ENCODE data around the gene MPC1. TPM values are rescaled to one million over a fixed set of nuclear protein-coding genes. Genes with fewer than 3 reads are reported as not detected.

MPC1 gene
- total RNA-seq, 1 donor from 2014 or later, result 51.2 TPM

- Histone ChIP-seq H3K36me3 (no peaks in the 10 kb centered on the region), H3K4me3 (no peak overlapping the region), H3K4me1 (peaks cover 20% of the 10 kb centered on the region), H3K27me3 (no peaks in the 10 kb centered on the region), H3K27ac (no peak overlapping the region), H3K9me3 (no peaks in the 10 kb centered on the region)
- no peak for DNase-seq
- ATAC-seq, result no peak
- no peak for TF ChIP-seq CTCF (IDR thresholded peaks at IDR 0.05)
- intact Hi-C loops (cut with DNase I), result no loop called here
Measured at GRCh38 chr6:166379800-166380199, 2.9 kb downstream of the MPC1 start.

- Histone ChIP-seq H3K4me1 (peaks cover 19% of the 10 kb centered on the region), H3K27me3 (no peaks in the 10 kb centered on the region), H3K36me3 (no peaks in the 10 kb centered on the region), H3K4me3 (no peak overlapping the region), H3K9me3 (no peaks in the 10 kb centered on the region), H3K27ac (no peak overlapping the region)
- ATAC-seq, result no peak
- intact Hi-C loops (cut with DNase I), result no loop called here
- no peak for DNase-seq
- no peak for TF ChIP-seq CTCF (IDR thresholded peaks at IDR 0.05)
Measured at GRCh38 chr6:166379103-166379586, 3.6 kb downstream of the MPC1 start.

GRCh38 chr6:166377721-166378120 is 5.0 kb downstream of the MPC1 start:
- Histone ChIP-seq H3K27ac (no peak overlapping the region), H3K9me3 (no peaks in the 10 kb centered on the region), H3K4me1 (peaks cover 13% of the 10 kb centered on the region), H3K27me3 (no peaks in the 10 kb centered on the region), H3K36me3 (no peaks in the 10 kb centered on the region), H3K4me3 (no peak overlapping the region)
- DNase-seq (no peak), ATAC-seq (no peak)
- intact Hi-C loops (cut with DNase I), result no loop called here
- no peak for TF ChIP-seq CTCF (IDR thresholded peaks at IDR 0.05)

- no peak for DNase-seq
- no peak for ATAC-seq
- H3K27me3 ChIP-seq, result no peaks in the 10 kb centered on the region
- intact Hi-C loops (cut with DNase I), result no loop called here
- no peaks in the 10 kb centered on the region for H3K36me3 ChIP-seq
- TF ChIP-seq CTCF (IDR thresholded peaks at IDR 0.05), result no peak
- no peak overlapping the region for H3K4me3 ChIP-seq
- H3K27ac ChIP-seq, result no peak overlapping the region
- no peaks in the 10 kb centered on the region for H3K9me3 ChIP-seq
- H3K4me1 ChIP-seq, result peaks cover 6% of the 10 kb centered on the region
Measured at GRCh38 chr6:166375013-166375412, 7.7 kb downstream of the MPC1 start.

- Histone ChIP-seq H3K9me3 (no peaks in the 10 kb centered on the region), H3K4me1 (no peaks in the 10 kb centered on the region), H3K36me3 (peaks cover 15% of the 10 kb centered on the region), H3K27me3 (no peaks in the 10 kb centered on the region), H3K27ac (no peak overlapping the region), H3K4me3 (no peak overlapping the region)
- no peak for ATAC-seq
- no peak for DNase-seq
- no peak for TF ChIP-seq CTCF (IDR thresholded peaks at IDR 0.05)
- intact Hi-C loops (cut with DNase I), result no loop called here
Measured at GRCh38 chr6:166370489-166370888, 12.3 kb downstream of the MPC1 start.

- Histone ChIP-seq H3K9me3 (no peaks in the 10 kb centered on the region), H3K27ac (no peak overlapping the region), H3K4me3 (no peak overlapping the region), H3K27me3 (no peaks in the 10 kb centered on the region), H3K36me3 (peaks cover 23% of the 10 kb centered on the region), H3K4me1 (no peaks in the 10 kb centered on the region)
- TF ChIP-seq CTCF (IDR thresholded peaks at IDR 0.05), result no peak
- no peak for DNase-seq
- ATAC-seq, result no peak
- intact Hi-C loops (cut with DNase I), result no loop called here
Measured at GRCh38 chr6:166369782-166370181, 13.0 kb downstream of the MPC1 start.
